Measurements from ENCODE around the gene IL11. TPM values are rescaled to one million over a fixed set of nuclear protein-coding genes. Genes with fewer than 3 reads are reported as not detected.

IL11 gene
- polyA plus RNA-seq, 2 of the 4 experiments (the other 2 are of a cell fraction), result 52.4 to 100.0 TPM

Other genes with a start within 250 kb of the IL11 start
- 73.0 and 140 TPM in 2 replicates for gene TNNT1, start 221.3 kb downstream of the IL11 start, polyA plus RNA-seq (2011; rRNA removed)
- 118 to 155 TPM (median 155 TPM) in 3 replicates for gene TNNT1, start 221.3 kb downstream of the IL11 start, polyA plus RNA-seq (2017; fragmentation: RNase III; extraction: RNeasy Plus Mini Kit Qiagen cat#74134 plus additional on column Dnase treatment)
- 4.0 and 7.8 TPM in 2 replicates for gene TNNI3, start 212.7 kb downstream of the IL11 start, polyA plus RNA-seq (2011; rRNA removed)
- 6.2 to 7.2 TPM (median 6.5 TPM) in 3 replicates for gene TNNI3, start 212.7 kb downstream of the IL11 start, polyA plus RNA-seq (2017; fragmentation: RNase III; extraction: RNeasy Plus Mini Kit Qiagen cat#74134 plus additional on column Dnase treatment)
- 3.1 and 4.0 TPM in 2 replicates for gene DNAAF3, start 203.8 kb downstream of the IL11 start, polyA plus RNA-seq (2011; rRNA removed)
- 3.7 to 5.4 TPM (median 5.3 TPM) in 3 replicates for gene DNAAF3, start 203.8 kb downstream of the IL11 start, polyA plus RNA-seq (2017; fragmentation: RNase III; extraction: RNeasy Plus Mini Kit Qiagen cat#74134 plus additional on column Dnase treatment)
- 0.23 and 0.69 TPM in 2 replicates for gene SYT5, start 190.2 kb downstream of the IL11 start, polyA plus RNA-seq (2011; rRNA removed)
- gene SYT5, start 190.2 kb downstream of the IL11 start, polyA plus RNA-seq (2017; fragmentation: RNase III; extraction: RNeasy Plus Mini Kit Qiagen cat#74134 plus additional on column Dnase treatment), result 0.43 to 0.65 TPM (median 0.63 TPM) in 3 replicates
- 4.2 and 5.4 TPM in 2 replicates for gene PTPRH, start 161.0 kb downstream of the IL11 start, polyA plus RNA-seq (2011; rRNA removed)
- 1.5 to 1.8 TPM (median 1.6 TPM) in 3 replicates for gene PTPRH, start 161.0 kb downstream of the IL11 start, polyA plus RNA-seq (2017; fragmentation: RNase III; extraction: RNeasy Plus Mini Kit Qiagen cat#74134 plus additional on column Dnase treatment)
- 1.6 TPM in 2 replicates for gene TMEM86B, start 141.7 kb downstream of the IL11 start, polyA plus RNA-seq (2011; rRNA removed)
- gene TMEM86B, start 141.7 kb downstream of the IL11 start, polyA plus RNA-seq (2017; fragmentation: RNase III; extraction: RNeasy Plus Mini Kit Qiagen cat#74134 plus additional on column Dnase treatment), result 2.8 to 3.4 TPM (median 3.2 TPM) in 3 replicates
- 42.9 and 44.6 TPM in 2 replicates for gene PPP6R1, start 111.4 kb downstream of the IL11 start, polyA plus RNA-seq (2011; rRNA removed)
- 72.9 to 78.0 TPM (median 76.2 TPM) in 3 replicates for gene PPP6R1, start 111.4 kb downstream of the IL11 start, polyA plus RNA-seq (2017; fragmentation: RNase III; extraction: RNeasy Plus Mini Kit Qiagen cat#74134 plus additional on column Dnase treatment)
- 52.1 and 55.3 TPM in 2 replicates for gene HSPBP1, start 90.4 kb downstream of the IL11 start, polyA plus RNA-seq (2011; rRNA removed)
- 121 to 127 TPM (median 123 TPM) in 3 replicates for gene HSPBP1, start 90.4 kb downstream of the IL11 start, polyA plus RNA-seq (2017; fragmentation: RNase III; extraction: RNeasy Plus Mini Kit Qiagen cat#74134 plus additional on column Dnase treatment)
- gene BRSK1, start 86.5 kb downstream of the IL11 start, polyA plus RNA-seq (2011; rRNA removed), result 5.5 and 6.6 TPM in 2 replicates
- gene BRSK1, start 86.5 kb downstream of the IL11 start, polyA plus RNA-seq (2017; fragmentation: RNase III; extraction: RNeasy Plus Mini Kit Qiagen cat#74134 plus additional on column Dnase treatment), result 5.0 to 6.1 TPM (median 5.4 TPM) in 3 replicates
- 0.39 and 0.52 TPM in 2 replicates for gene TMEM150B, start 45.1 kb downstream of the IL11 start, polyA plus RNA-seq (2011; rRNA removed)
- gene TMEM150B, start 45.1 kb downstream of the IL11 start, polyA plus RNA-seq (2017; fragmentation: RNase III; extraction: RNeasy Plus Mini Kit Qiagen cat#74134 plus additional on column Dnase treatment), result 0.26 to 0.45 TPM (median 0.26 TPM) in 3 replicates
- gene KMT5C, start 30.6 kb downstream of the IL11 start, polyA plus RNA-seq (2011; rRNA removed), result 6.6 and 9.5 TPM in 2 replicates
- 11.8 to 17.2 TPM (median 15.2 TPM) in 3 replicates for gene KMT5C, start 30.6 kb downstream of the IL11 start, polyA plus RNA-seq (2017; fragmentation: RNase III; extraction: RNeasy Plus Mini Kit Qiagen cat#74134 plus additional on column Dnase treatment)
- 0.78 and 0.82 TPM in 2 replicates for gene COX6B2, start 15.7 kb downstream of the IL11 start, polyA plus RNA-seq (2011; rRNA removed)
- 3.1 to 6.4 TPM (median 3.9 TPM) in 3 replicates for gene COX6B2, start 15.7 kb downstream of the IL11 start, polyA plus RNA-seq (2017; fragmentation: RNase III; extraction: RNeasy Plus Mini Kit Qiagen cat#74134 plus additional on column Dnase treatment)
- not detected in 2 replicates for gene GARIN5B, start 7.2 kb downstream of the IL11 start, polyA plus RNA-seq (2011; rRNA removed)
- gene GARIN5B, start 7.2 kb downstream of the IL11 start, polyA plus RNA-seq (2017; fragmentation: RNase III; extraction: RNeasy Plus Mini Kit Qiagen cat#74134 plus additional on column Dnase treatment), result 0.05 TPM in 3 replicates
- gene TMEM190, start 6.4 kb upstream of the IL11 start, polyA plus RNA-seq (2011; rRNA removed), result 0.58 and 1.1 TPM in 2 replicates
- 1.2 to 1.9 TPM (median 1.7 TPM) in 3 replicates for gene TMEM190, start 6.4 kb upstream of the IL11 start, polyA plus RNA-seq (2017; fragmentation: RNase III; extraction: RNeasy Plus Mini Kit Qiagen cat#74134 plus additional on column Dnase treatment)
- 0.37 and 0.70 TPM in 2 replicates for gene TMEM238, start 13.8 kb upstream of the IL11 start, polyA plus RNA-seq (2011; rRNA removed)
- 2.5 to 3.6 TPM (median 2.7 TPM) in 3 replicates for gene TMEM238, start 13.8 kb upstream of the IL11 start, polyA plus RNA-seq (2017; fragmentation: RNase III; extraction: RNeasy Plus Mini Kit Qiagen cat#74134 plus additional on column Dnase treatment)
- 329 and 351 TPM in 2 replicates for gene RPL28, start 15.5 kb upstream of the IL11 start, polyA plus RNA-seq (2011; rRNA removed)
- 2,012 to 2,083 TPM (median 2,037 TPM) in 3 replicates for gene RPL28, start 15.5 kb upstream of the IL11 start, polyA plus RNA-seq (2017; fragmentation: RNase III; extraction: RNeasy Plus Mini Kit Qiagen cat#74134 plus additional on column Dnase treatment)
- 139 and 153 TPM in 2 replicates for gene UBE2S, start 37.3 kb upstream of the IL11 start, polyA plus RNA-seq (2011; rRNA removed)
- 267 to 300 TPM (median 295 TPM) in 3 replicates for gene UBE2S, start 37.3 kb upstream of the IL11 start, polyA plus RNA-seq (2017; fragmentation: RNase III; extraction: RNeasy Plus Mini Kit Qiagen cat#74134 plus additional on column Dnase treatment)
- gene SHISA7, start 72.8 kb upstream of the IL11 start, polyA plus RNA-seq (2011; rRNA removed), result 0.03 TPM in 1 of 2 replicates, not detected in the other
- gene SHISA7, start 72.8 kb upstream of the IL11 start, polyA plus RNA-seq (2017; fragmentation: RNase III; extraction: RNeasy Plus Mini Kit Qiagen cat#74134 plus additional on column Dnase treatment), result 0.01 TPM in 1 of 3 replicates, not detected in the others
- 45.3 and 51.5 TPM in 2 replicates for gene ISOC2, start 91.2 kb upstream of the IL11 start, polyA plus RNA-seq (2011; rRNA removed)
- gene ISOC2, start 91.2 kb upstream of the IL11 start, polyA plus RNA-seq (2017; fragmentation: RNase III; extraction: RNeasy Plus Mini Kit Qiagen cat#74134 plus additional on column Dnase treatment), result 52.7 to 57.8 TPM (median 54.1 TPM) in 3 replicates
- gene C19orf85, start 94.3 kb upstream of the IL11 start, polyA plus RNA-seq (2011; rRNA removed), result not detected in 2 replicates
- gene C19orf85, start 94.3 kb upstream of the IL11 start, polyA plus RNA-seq (2017; fragmentation: RNase III; extraction: RNeasy Plus Mini Kit Qiagen cat#74134 plus additional on column Dnase treatment), result not detected in 3 replicates
- 0.32 and 0.48 TPM in 2 replicates for gene ZNF628, start 106.2 kb upstream of the IL11 start, polyA plus RNA-seq (2011; rRNA removed)
- gene ZNF628, start 106.2 kb upstream of the IL11 start, polyA plus RNA-seq (2017; fragmentation: RNase III; extraction: RNeasy Plus Mini Kit Qiagen cat#74134 plus additional on column Dnase treatment), result 4.7 to 5.9 TPM (median 5.7 TPM) in 3 replicates
- 16.8 and 21.0 TPM in 2 replicates for gene NAT14, start 114.7 kb upstream of the IL11 start, polyA plus RNA-seq (2011; rRNA removed)
- gene NAT14, start 114.7 kb upstream of the IL11 start, polyA plus RNA-seq (2017; fragmentation: RNase III; extraction: RNeasy Plus Mini Kit Qiagen cat#74134 plus additional on column Dnase treatment), result 46.5 to 57.4 TPM (median 50.3 TPM) in 3 replicates
- gene SSC5D, start 118.0 kb upstream of the IL11 start, polyA plus RNA-seq (2011; rRNA removed), result 0.19 and 0.22 TPM in 2 replicates
- 0.96 to 2.0 TPM (median 1.5 TPM) in 3 replicates for gene SSC5D, start 118.0 kb upstream of the IL11 start, polyA plus RNA-seq (2017; fragmentation: RNase III; extraction: RNeasy Plus Mini Kit Qiagen cat#74134 plus additional on column Dnase treatment)
- gene SBK2, start 166.7 kb upstream of the IL11 start, polyA plus RNA-seq (2011; rRNA removed), result 0.65 and 0.89 TPM in 2 replicates
- gene SBK2, start 166.7 kb upstream of the IL11 start, polyA plus RNA-seq (2017; fragmentation: RNase III; extraction: RNeasy Plus Mini Kit Qiagen cat#74134 plus additional on column Dnase treatment), result 1.1 to 1.6 TPM (median 1.2 TPM) in 3 replicates
- 0.89 and 1.1 TPM in 2 replicates for gene SBK3, start 175.1 kb upstream of the IL11 start, polyA plus RNA-seq (2011; rRNA removed)
- gene SBK3, start 175.1 kb upstream of the IL11 start, polyA plus RNA-seq (2017; fragmentation: RNase III; extraction: RNeasy Plus Mini Kit Qiagen cat#74134 plus additional on column Dnase treatment), result 0.92 to 1.2 TPM (median 1.1 TPM) in 3 replicates
- gene ZNF579, start 210.4 kb upstream of the IL11 start, polyA plus RNA-seq (2011; rRNA removed), result 4.2 and 6.5 TPM in 2 replicates
- 16.2 to 17.0 TPM (median 16.2 TPM) in 3 replicates for gene ZNF579, start 210.4 kb upstream of the IL11 start, polyA plus RNA-seq (2017; fragmentation: RNase III; extraction: RNeasy Plus Mini Kit Qiagen cat#74134 plus additional on column Dnase treatment)
- gene FIZ1, start 229.1 kb upstream of the IL11 start, polyA plus RNA-seq (2011; rRNA removed), result 10.3 and 10.4 TPM in 2 replicates
- 15.7 to 18.0 TPM (median 16.9 TPM) in 3 replicates for gene FIZ1, start 229.1 kb upstream of the IL11 start, polyA plus RNA-seq (2017; fragmentation: RNase III; extraction: RNeasy Plus Mini Kit Qiagen cat#74134 plus additional on column Dnase treatment)
- 5.0 and 6.4 TPM in 2 replicates for gene ZNF524, start 229.8 kb upstream of the IL11 start, polyA plus RNA-seq (2011; rRNA removed)
- 9.3 to 9.7 TPM (median 9.7 TPM) in 3 replicates for gene ZNF524, start 229.8 kb upstream of the IL11 start, polyA plus RNA-seq (2017; fragmentation: RNase III; extraction: RNeasy Plus Mini Kit Qiagen cat#74134 plus additional on column Dnase treatment)
- 2.1 and 2.2 TPM in 2 replicates for gene ZNF865, start 235.2 kb upstream of the IL11 start, polyA plus RNA-seq (2011; rRNA removed)
- 7.1 to 7.9 TPM (median 7.8 TPM) in 3 replicates for gene ZNF865, start 235.2 kb upstream of the IL11 start, polyA plus RNA-seq (2017; fragmentation: RNase III; extraction: RNeasy Plus Mini Kit Qiagen cat#74134 plus additional on column Dnase treatment)